ENCODE results near the gene LBR. TPM values are rescaled to one million over a fixed set of nuclear protein-coding genes. Genes with fewer than 3 reads are reported as not detected.

LBR gene
- total RNA-seq, 3 donors from 2014 or later, result 20.3 to 36.1 (median 29.6) TPM

DNA sequence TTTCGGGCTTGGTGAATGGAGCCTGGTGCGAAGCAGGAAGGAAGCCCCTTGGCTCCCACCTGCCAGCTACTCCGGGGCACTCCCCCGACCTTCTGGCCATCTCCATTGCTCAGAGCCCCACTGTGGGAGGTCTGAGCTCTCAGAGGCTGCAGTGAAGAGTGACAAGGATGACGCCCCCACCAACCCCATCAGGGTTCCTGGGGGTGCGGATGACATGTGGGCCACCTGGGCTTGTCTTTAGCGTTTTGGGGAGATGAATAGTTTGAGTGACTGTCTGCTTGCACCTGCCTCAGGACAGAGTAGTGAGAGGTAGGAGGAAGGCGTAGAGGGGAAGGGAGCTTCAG lies 43.2 kb upstream of the LBR start:
- no peak for DNase-seq (ENCODE audit: low spot score in 2 of 2)
- no peak overlapping the region for H3K4me3 ChIP-seq
- no peak overlapping the region for H3K27ac ChIP-seq
- intact Hi-C loops (cut with DNase I; ENCODE audit: low total_unique reads), result loop anchor here (10.0 kb wide), 1 partner anchor 304 kb away; the partner anchor contains the start of gene SRP9
- H3K27me3 ChIP-seq, result no peaks in the 10 kb centered on the region
- no peaks in the 10 kb centered on the region for H3K36me3 ChIP-seq
- no peak for TF ChIP-seq POLR2A (IDR thresholded peaks at IDR 0.05)
- no peak for TF ChIP-seq CTCF (IDR thresholded peaks at IDR 0.05)
- no peak for TF ChIP-seq POLR2AphosphoS5 (IDR thresholded peaks at IDR 0.05)
- H3K9me3 ChIP-seq, result no peaks in the 10 kb centered on the region
- no peaks in the 10 kb centered on the region for H3K4me1 ChIP-seq

- H3K9me3 ChIP-seq, result no peaks in the 10 kb centered on the region
- intact Hi-C loops (cut with DNase I; ENCODE audit: low total_unique reads), result loop anchor here (10.0 kb wide), 1 partner anchor 304 kb away; the partner anchor contains the start of gene SRP9
- no peak overlapping the region for H3K4me3 ChIP-seq
- no peaks in the 10 kb centered on the region for H3K4me1 ChIP-seq
- H3K27ac ChIP-seq, result no peak overlapping the region
- no peak for DNase-seq (ENCODE audit: low spot score in 2 of 2)
- H3K27me3 ChIP-seq, result no peaks in the 10 kb centered on the region
- no peaks in the 10 kb centered on the region for H3K36me3 ChIP-seq
- TF ChIP-seq POLR2A (IDR thresholded peaks at IDR 0.05), result no peak
- TF ChIP-seq CTCF (IDR thresholded peaks at IDR 0.05), result no peak
- TF ChIP-seq POLR2AphosphoS5 (IDR thresholded peaks at IDR 0.05), result no peak
These were observed 42.6 kb upstream of the LBR start for GRCh38 chr1:225470211-225471108.

- intact Hi-C loops (cut with DNase I; ENCODE audit: low total_unique reads), result no loop called here
- Histone ChIP-seq H3K27ac (no peak overlapping the region), H3K36me3 (no peaks in the 10 kb centered on the region), H3K27me3 (no peaks in the 10 kb centered on the region), H3K4me3 (no peak overlapping the region), H3K9me3 (no peaks in the 10 kb centered on the region), H3K4me1 (no peaks in the 10 kb centered on the region)
- no peak for DNase-seq (ENCODE audit: low spot score in 2 of 2)
- TF ChIP-seq POLR2AphosphoS5 (IDR thresholded peaks at IDR 0.05), result no peak
- no peak for TF ChIP-seq CTCF (IDR thresholded peaks at IDR 0.05)
- no peak for TF ChIP-seq POLR2A (IDR thresholded peaks at IDR 0.05)
These were observed 41.2 kb upstream of the LBR start for GRCh38 chr1:225469051-225469450.

DNA sequence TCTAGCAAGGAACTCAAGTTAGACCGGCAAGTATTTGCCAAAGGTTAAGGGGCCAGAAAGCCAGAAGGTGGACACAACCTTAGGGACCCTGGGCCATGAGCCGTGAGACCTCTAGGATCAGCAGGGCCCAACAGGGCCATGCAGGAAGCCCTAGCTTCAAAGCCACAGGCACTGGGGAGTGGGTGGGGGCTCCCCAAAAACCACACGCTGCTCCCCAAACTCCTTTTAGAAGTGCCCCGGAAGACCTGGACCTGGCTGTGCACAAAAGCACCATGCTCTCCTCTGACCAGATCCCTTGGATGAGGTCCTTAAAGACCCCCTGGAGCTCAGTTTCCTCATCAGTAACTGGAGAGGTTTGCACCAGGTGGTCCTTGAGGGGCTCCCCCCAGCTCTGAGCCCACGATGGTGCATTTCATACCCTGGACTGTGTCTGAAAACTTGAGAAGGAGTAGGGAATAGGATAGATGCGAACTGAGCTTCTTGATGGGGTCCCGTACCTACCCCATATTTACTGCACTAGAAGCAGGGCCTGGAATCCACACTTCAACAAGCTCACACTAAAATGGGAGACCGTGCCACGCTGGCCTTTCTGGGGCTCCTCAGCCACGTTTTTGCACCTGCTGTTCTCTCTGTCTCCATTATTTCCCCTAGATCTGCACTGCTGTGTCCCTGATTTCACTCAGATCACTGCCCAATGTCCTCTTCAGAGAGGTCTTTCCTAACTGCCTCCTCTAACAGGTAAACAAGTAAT lies 40.6 kb upstream of the LBR start:
- no peak overlapping the region for H3K27ac ChIP-seq
- H3K4me3 ChIP-seq, result no peak overlapping the region

More for the DNA sequence above, 40.6 kb upstream of the LBR start:
- H3K4me1 ChIP-seq, result no peaks in the 10 kb centered on the region
- no peak for TF ChIP-seq POLR2AphosphoS5 (IDR thresholded peaks at IDR 0.05)
- TF ChIP-seq CTCF (IDR thresholded peaks at IDR 0.05), result no peak
- TF ChIP-seq POLR2A (IDR thresholded peaks at IDR 0.05), result no peak
- intact Hi-C loops (cut with DNase I; ENCODE audit: low total_unique reads), result no loop called here
- no peak for DNase-seq (ENCODE audit: low spot score in 2 of 2)
- no peaks in the 10 kb centered on the region for H3K36me3 ChIP-seq
- H3K9me3 ChIP-seq, result no peaks in the 10 kb centered on the region
- no peaks in the 10 kb centered on the region for H3K27me3 ChIP-seq
